SJSA1 (cell line): ENCODE data around the gene CHCHD4. TPM values are rescaled to one million over a fixed set of nuclear protein-coding genes. Genes with fewer than 3 reads are reported as not detected.

ENCODE experiments used
- DNase-seq, 2 experiments: peaks; one replicate each; pipeline ENCODE4 v3.0.0-alpha.2; 2015 to 2020; ENCODE audit warnings: low spot score in 2 of 2, low read depth in 1 of 2
- H3K27ac ChIP-seq: fragments of 250-450 bp; sonication (Bioruptor Pico); 2 replicates; pipeline ENCODE4 v1.5.1; 2020; ENCODE audit warnings: mild to moderate bottlenecking, moderate library complexity
- H3K27me3 ChIP-seq: fragments of 250-450 bp; sonication (Bioruptor Pico); replicated peaks from 2 replicates; pipeline ENCODE4 v1.5.1; 2020; ENCODE audit warnings: mild to moderate bottlenecking, moderate library complexity
- H3K36me3 ChIP-seq: fragments of 250-450 bp; sonication (Bioruptor Pico); 2 replicates; pipeline ENCODE4 v1.5.1; 2020; ENCODE audit warnings: mild to moderate bottlenecking
- H3K4me1 ChIP-seq: fragments of 250-450 bp; sonication (Bioruptor Pico); replicated peaks from 2 replicates; pipeline ENCODE4 v1.6.1; 2021; ENCODE audit warnings: mild to moderate bottlenecking
- H3K4me3 ChIP-seq: fragments of 250-450 bp; sonication (Bioruptor Pico); 2 replicates; pipeline ENCODE4 v1.5.1; 2020; ENCODE audit warnings: mild to moderate bottlenecking
- H3K9me3 ChIP-seq: fragments of 250-450 bp; sonication (Bioruptor Pico); replicated peaks from 2 replicates; pipeline ENCODE4 v1.5.1; 2020; ENCODE audit warnings: mild to moderate bottlenecking
- total RNA-seq: library from RNA; depleted of rRNA; stranded (reverse); fragments of >200 nt; shearing (Covaris generic); gene quantifications from 2 replicates; pipeline ENCODE4 v1.2.3, GENCODE V29; 2014

CHCHD4 gene
- total RNA-seq, 1 experiment from 2014 or later: 12.8 TPM

GRCh38 chr3:14145670-14146380, 21.2 kb upstream of the CHCHD4 start:
- peaks cover 61% of the 10 kb centered on the region for H3K36me3 ChIP-seq
- H3K9me3 ChIP-seq: no peaks in the 10 kb centered on the region
- peak overlapping the region; percentile 99 for H3K27ac ChIP-seq
- peaks cover 37% of the 10 kb centered on the region for H3K4me1 ChIP-seq
- no peak for DNase-seq
- H3K27me3 ChIP-seq: no peaks in the 10 kb centered on the region
- H3K4me3 ChIP-seq: no peak overlapping the region

GRCh38 chr3:14145236-14145635, 20.6 kb upstream of the CHCHD4 start:
- H3K27me3 ChIP-seq: no peaks in the 10 kb centered on the region
- no peak overlapping the region for H3K4me3 ChIP-seq
- H3K36me3 ChIP-seq: peaks cover 61% of the 10 kb centered on the region
- no peak for DNase-seq
- no peaks in the 10 kb centered on the region for H3K9me3 ChIP-seq
- peaks cover 37% of the 10 kb centered on the region for H3K4me1 ChIP-seq
- peak overlapping the region; percentile 99 for H3K27ac ChIP-seq

- H3K27ac ChIP-seq: peak overlapping the region; percentile 99
- peak; percentile 88 to 93 for DNase-seq
- H3K4me1 ChIP-seq: peaks cover 37% of the 10 kb centered on the region
- no peak overlapping the region for H3K4me3 ChIP-seq
- H3K9me3 ChIP-seq: no peaks in the 10 kb centered on the region
- peaks cover 61% of the 10 kb centered on the region for H3K36me3 ChIP-seq
- no peaks in the 10 kb centered on the region for H3K27me3 ChIP-seq
Observed at GRCh38 chr3:14144423-14145075, 19.9 kb upstream of the CHCHD4 start.

- peak; percentile 80 to 84 for DNase-seq
- Histone ChIP-seq H3K27ac (peak overlapping the region; percentile 99), H3K36me3 (peaks cover 70% of the 10 kb centered on the region), H3K9me3 (no peaks in the 10 kb centered on the region), H3K27me3 (no peaks in the 10 kb centered on the region), H3K4me1 (peaks cover 37% of the 10 kb centered on the region), H3K4me3 (no peak overlapping the region)
Observed at GRCh38 chr3:14143271-14144225, 18.9 kb upstream of the CHCHD4 start.

GRCh38 chr3:14142567-14143270, 18.0 kb upstream of the CHCHD4 start:
- Histone ChIP-seq H3K9me3 (no peaks in the 10 kb centered on the region), H3K4me1 (peaks cover 37% of the 10 kb centered on the region), H3K27me3 (no peaks in the 10 kb centered on the region), H3K4me3 (no peak overlapping the region), H3K36me3 (peaks cover 70% of the 10 kb centered on the region), H3K27ac (peak overlapping the region; percentile 99)
- DNase-seq: no peak

GRCh38 chr3:14141602-14142341, 17.1 kb upstream of the CHCHD4 start:
- DNase-seq: no peak
- Histone ChIP-seq H3K4me1 (peaks cover 37% of the 10 kb centered on the region), H3K9me3 (no peaks in the 10 kb centered on the region), H3K4me3 (no peak overlapping the region), H3K27me3 (no peaks in the 10 kb centered on the region), H3K36me3 (peaks cover 68% of the 10 kb centered on the region), H3K27ac (peak overlapping the region; percentile 99; the same call in 1 of the 2 replicates)

- Histone ChIP-seq H3K4me1 (peaks cover 37% of the 10 kb centered on the region), H3K9me3 (no peaks in the 10 kb centered on the region), H3K27ac (no peak overlapping the region), H3K27me3 (no peaks in the 10 kb centered on the region), H3K36me3 (peaks cover 68% of the 10 kb centered on the region), H3K4me3 (no peak overlapping the region)
- DNase-seq: no peak
Observed at GRCh38 chr3:14141144-14141543, 16.5 kb upstream of the CHCHD4 start.

GRCh38 chr3:14140668-14141067, 16.0 kb upstream of the CHCHD4 start:
- peaks cover 34% of the 10 kb centered on the region for H3K4me1 ChIP-seq
- H3K36me3 ChIP-seq: peaks cover 68% of the 10 kb centered on the region
- no peaks in the 10 kb centered on the region for H3K27me3 ChIP-seq
- H3K27ac ChIP-seq: no peak overlapping the region
- no peaks in the 10 kb centered on the region for H3K9me3 ChIP-seq
- DNase-seq: no peak
- H3K4me3 ChIP-seq: no peak overlapping the region

- no peak for DNase-seq
- Histone ChIP-seq H3K36me3 (peaks cover 72% of the 10 kb centered on the region), H3K4me1 (peaks cover 25% of the 10 kb centered on the region), H3K4me3 (no peak overlapping the region), H3K27me3 (no peaks in the 10 kb centered on the region), H3K27ac (no peak overlapping the region), H3K9me3 (no peaks in the 10 kb centered on the region)
Observed at GRCh38 chr3:14139771-14140170, 15.1 kb upstream of the CHCHD4 start.

GRCh38 chr3:14138878-14139655, 14.4 kb upstream of the CHCHD4 start:
- Histone ChIP-seq H3K36me3 (peaks cover 79% of the 10 kb centered on the region), H3K4me1 (peaks cover 20% of the 10 kb centered on the region), H3K27me3 (no peaks in the 10 kb centered on the region), H3K27ac (no peak overlapping the region), H3K9me3 (no peaks in the 10 kb centered on the region), H3K4me3 (no peak overlapping the region)
- DNase-seq: no peak

- Histone ChIP-seq H3K4me3 (no peak overlapping the region), H3K27me3 (no peaks in the 10 kb centered on the region), H3K27ac (no peak overlapping the region), H3K4me1 (peaks cover 13% of the 10 kb centered on the region), H3K9me3 (no peaks in the 10 kb centered on the region), H3K36me3 (peaks cover 87% of the 10 kb centered on the region)
- no peak for DNase-seq
Observed at GRCh38 chr3:14138109-14138877, 13.6 kb upstream of the CHCHD4 start.

GRCh38 chr3:14137445-14137844, 12.8 kb upstream of the CHCHD4 start:
- Histone ChIP-seq H3K27ac (no peak overlapping the region), H3K4me1 (peaks cover 4% of the 10 kb centered on the region), H3K27me3 (no peaks in the 10 kb centered on the region), H3K9me3 (no peaks in the 10 kb centered on the region), H3K36me3 (peaks cover 88% of the 10 kb centered on the region), H3K4me3 (no peak overlapping the region)
- no peak for DNase-seq
